Renal cortical epithelial cell (primary cell): Measurements from ENCODE around the gene TLDC2. TPM values are rescaled to one million over a fixed set of nuclear protein-coding genes. Genes with fewer than 3 reads are reported as not detected.
"Not testable (repeated sequence)": the region's sequence is repeated elsewhere in the genome, so short reads cannot be mapped to it uniquely, and the experiment has no call there.

Experiments
- DNase-seq: peaks from one replicate; pipeline ENCODE4 v3.0.0-alpha.2; 2011; ENCODE audit warnings: low read depth
- total RNA-seq: library from RNA; depleted of rRNA; stranded (reverse); fragments of >200 nt; gene quantifications from 2 replicates; pipeline ENCODE4 v1.2.3, GENCODE V29; 2014

The TLDC2 gene
- total RNA-seq, 1 donor from 2014 or later, result 0.50 TPM

DNA sequence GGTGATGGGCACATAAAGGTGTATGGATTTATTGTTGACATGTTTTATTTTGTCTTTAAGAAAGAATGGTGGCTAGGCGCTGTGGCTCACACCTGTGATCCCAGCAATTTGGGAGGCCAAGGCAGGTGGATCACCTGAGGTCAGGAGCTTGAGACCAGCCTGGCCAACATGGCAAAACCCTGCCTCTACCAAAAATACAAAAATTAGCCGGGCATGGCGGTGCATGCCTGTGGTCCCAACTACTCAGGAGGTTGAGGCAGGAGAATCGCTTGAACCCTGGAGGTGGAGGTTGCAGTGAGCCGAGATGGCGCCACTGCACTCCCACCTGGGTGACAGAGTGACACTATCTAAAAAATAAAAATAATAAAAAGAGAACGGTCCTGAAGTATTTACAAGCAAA is 30.1 kb downstream of the TLDC2 start:
- not testable (repeated sequence) for DNase-seq

DNA sequence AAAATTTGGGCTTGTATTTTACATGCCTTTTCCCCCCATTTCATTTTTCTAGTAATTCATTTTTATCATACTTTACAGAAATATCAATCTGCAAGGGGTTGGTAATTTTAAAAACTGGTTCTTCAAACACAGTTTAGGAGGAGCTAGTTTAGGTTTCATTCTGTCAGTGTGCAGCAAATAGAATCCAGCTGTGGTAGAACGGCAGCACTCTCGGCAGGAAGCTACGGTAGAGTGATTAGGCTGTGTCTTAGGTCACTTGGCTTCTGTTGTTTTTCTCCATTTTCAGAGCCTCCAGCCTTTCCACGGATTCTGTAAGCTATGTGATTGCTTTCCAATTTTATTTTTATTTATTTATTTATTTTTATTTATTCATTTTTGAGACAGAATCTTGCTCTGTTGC is 32.7 kb downstream of the TLDC2 start:
- DNase-seq, result no peak

DNA sequence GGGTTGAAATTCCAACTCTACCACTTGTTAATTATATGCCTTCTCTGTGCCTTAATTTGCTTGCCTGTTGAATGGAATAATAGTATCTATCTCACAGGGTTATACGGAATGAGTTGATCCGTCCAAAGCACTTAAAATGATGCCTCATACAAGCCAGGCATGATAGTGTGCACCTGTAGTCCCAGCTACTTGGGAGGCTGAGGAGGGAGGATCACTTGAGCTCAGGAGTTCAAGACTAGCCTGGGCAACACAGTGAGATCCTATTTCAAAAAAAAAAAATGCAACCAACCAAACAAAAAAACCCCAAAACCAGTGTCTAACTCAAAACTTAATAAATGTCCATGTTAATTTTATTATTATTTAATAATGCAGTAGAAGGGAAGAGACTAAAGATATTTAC is 40.3 kb downstream of the TLDC2 start:
- DNase-seq, result no peak

DNA sequence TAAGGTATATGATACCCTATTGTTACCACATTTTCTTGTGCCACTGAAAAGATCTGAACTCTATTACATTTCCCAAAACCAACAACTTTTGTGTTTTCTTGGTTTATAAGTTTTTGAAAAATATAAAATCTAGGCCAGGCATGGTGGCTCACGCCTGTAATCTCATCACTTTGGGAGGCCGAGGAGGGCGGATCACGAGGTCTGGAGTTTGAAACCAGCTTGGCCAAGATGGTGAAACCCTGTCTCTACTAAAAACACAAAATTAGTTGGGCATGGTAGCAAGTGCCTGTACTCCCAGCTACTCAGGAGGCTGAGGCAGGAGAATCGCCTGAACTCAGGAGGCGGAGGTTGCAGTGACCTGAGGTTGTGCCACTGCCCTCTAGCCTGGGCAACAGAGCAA is 41.3 kb downstream of the TLDC2 start:
- no peak for DNase-seq

DNA sequence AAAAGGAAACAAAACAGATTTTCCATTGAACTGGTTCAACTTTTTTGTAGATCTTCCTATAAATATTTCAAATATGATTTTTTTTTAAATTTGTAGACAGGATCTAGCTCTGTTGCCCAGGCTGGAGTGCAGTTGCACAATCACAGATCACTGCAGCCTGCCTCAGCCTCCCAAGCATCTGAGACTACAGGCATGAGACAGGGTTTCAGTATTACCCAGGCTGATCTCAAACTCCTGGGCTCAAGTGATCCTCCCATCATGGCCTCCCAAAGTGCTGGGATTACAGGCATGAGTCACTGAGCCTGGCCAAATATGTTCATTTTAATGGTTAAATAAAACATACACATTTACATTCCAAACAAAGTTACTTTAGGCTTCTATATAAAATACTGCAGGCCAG is 42.0 kb downstream of the TLDC2 start:
- DNase-seq, result no peak

DNA sequence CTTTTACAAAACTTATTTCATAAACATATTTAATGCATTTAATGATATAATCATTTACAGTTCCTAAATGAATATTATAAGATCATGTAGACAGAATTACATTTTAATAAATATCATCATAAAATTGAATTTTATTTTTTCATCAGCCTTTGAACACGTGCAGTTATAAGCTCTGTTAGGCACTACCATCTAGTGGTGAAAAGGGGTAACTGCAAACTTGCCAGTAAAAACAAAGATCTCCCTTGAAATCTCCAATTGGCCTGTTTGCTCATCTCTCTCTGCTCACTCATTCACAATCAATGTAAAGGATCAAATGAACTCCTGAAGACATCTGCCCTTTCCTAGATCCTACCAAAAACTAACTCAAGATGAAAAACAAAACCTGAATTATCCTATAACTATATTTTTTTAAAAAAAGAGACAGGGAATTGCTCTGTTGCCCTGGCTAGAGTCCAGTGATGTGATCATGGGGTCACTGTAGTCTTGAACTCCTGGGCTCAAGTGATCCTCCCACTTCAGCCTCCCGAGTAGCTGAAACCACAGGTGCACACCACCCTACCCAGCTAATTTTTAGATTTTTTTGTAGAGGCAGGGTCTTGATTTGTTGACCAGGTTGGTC is 43.9 kb downstream of the TLDC2 start:
- peak; percentile 56 for DNase-seq

DNA sequence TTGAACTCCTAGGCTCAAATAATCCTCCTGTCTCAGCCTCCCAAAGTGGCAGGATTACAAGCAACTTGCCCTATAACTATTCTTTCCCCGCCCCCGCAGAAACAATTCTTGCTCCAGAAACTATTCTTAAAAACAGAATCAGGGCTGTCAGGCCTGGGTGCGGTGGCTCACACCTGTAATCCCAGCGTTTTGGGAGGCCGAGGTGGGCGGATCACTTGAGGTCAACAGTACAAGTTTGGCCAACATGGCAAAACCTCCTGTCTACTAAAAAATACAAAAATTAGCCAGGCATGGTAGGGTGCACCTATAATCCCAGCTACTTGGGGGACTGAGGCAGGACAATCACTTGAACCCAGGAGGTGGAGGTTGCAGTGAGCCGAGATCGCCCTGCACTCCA is 44.4 kb downstream of the TLDC2 start:
- no peak for DNase-seq

DNA sequence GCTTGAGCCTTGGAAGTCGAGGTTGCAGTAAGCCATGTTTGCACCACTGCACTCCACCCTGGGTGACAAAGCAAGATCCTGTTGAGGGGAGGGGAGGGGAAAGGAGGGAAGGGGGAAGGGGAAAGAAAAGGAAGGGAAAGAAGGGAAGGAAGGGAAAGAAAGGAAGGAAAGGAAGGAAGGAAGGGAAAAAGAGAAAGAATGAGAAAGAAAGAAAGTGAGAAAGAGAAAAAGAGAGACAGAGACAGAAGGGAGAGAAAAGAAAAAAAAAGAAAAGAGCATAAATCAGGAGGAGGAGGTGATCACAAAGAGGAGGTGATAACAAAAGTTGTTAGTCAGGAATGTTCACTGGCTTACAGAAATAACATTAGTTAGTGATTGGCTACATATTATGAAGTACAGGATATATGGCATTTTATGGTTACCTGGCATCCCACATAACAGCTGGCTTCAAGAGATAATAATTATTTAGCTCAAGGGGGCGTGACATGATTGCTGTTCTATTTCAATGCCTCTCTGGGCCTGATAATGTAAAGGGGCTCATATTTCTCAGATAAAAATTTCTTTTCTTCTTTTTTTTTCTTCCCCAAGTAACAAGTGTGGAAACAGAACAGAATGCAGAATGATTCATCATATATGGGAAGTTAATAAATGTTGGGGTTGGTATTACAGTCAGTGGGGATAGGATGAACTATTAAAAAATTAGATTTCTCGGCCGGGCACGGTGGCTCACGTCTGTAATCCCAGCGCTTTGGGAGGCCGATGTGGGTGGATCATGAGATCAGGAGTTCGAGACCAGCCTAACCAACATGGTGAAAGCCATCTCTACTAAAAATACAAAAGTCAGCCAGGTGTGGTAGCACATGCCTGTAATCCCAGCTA is 48.5 kb downstream of the TLDC2 start:
- DNase-seq, result peak; percentile 37

DNA sequence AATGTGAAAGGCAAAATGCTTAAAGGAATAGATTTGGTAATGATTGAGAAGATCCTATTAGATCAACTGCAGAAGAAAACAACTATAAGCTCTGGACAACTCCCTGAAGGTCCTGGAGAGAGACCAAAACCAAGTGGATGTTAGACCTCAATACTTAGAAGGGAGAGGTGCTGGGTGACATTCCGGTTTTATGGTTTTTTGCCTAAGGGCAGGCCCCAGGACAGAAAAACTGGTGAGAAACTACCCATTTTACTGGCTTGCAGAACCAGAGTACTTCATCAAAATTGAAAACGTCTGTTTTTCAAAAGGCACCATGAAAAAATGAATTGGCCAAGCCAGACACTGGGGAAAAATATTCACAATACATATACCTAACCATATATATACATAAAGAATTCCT is 49.3 kb downstream of the TLDC2 start:
- no peak for DNase-seq

DNA sequence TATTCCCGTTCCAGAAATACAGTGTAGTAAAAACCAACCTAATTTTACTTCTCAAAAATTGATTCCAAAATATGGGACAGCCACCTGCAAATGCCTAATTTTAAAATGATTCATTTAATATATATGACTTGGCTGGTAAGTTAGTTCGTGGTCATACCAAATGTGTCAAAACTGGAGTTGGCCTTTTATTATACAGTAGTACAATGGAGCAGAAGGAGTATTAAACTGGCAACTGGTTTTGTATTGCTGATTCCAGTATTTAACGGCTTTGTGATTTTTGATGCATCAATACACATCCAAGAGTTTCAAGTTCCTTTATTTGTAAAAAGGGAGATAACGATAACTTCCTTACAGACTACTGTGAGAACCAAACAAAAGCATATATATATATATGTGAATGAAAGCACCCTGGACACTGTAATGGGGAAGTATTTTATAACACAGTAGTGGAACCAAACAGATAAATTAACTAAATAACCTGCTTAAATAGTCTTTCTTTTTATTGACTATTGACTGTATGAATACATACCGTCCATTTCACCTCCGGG is 50.8 kb downstream of the TLDC2 start:
- DNase-seq, result no peak

DNA sequence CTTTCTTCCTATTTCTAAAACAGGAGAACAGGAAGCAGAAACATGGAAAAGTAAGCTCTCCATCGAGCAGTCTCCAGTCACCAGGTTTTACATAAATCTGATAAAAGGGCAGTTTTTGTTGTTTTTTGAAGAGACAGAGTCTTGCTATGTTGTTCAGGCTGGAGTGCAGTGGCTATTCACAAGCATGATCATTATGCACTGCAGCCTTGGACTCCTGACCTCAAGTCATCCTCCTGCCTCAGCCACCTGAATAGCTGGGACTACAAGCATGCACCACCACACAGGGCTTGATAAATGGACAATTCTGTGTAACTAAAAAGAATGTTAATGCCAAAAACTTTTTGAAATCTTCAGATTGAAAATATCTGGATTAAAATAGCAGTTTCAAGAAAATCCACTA is 51.8 kb downstream of the TLDC2 start:
- no peak for DNase-seq

DNA sequence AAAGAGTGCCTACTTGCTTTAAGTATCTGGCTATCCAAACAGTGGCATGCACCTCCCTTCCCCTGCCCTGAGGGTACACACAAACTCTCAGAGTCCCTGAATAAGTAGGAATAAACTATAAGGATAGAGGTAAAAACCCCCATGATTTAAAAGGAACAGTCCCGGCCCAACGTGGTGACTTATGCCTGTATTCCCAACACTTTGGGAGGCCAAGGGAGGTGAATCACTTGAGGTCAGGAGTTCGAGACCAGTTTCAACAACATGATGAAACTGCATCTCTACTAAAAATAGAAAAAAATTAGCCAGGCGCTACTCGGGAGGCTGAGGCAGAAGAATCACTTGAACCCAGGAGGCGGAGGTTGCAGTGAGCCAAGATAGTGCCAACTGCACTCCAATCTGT is 53.4 kb downstream of the TLDC2 start:
- DNase-seq, result peak; percentile 60

DNA sequence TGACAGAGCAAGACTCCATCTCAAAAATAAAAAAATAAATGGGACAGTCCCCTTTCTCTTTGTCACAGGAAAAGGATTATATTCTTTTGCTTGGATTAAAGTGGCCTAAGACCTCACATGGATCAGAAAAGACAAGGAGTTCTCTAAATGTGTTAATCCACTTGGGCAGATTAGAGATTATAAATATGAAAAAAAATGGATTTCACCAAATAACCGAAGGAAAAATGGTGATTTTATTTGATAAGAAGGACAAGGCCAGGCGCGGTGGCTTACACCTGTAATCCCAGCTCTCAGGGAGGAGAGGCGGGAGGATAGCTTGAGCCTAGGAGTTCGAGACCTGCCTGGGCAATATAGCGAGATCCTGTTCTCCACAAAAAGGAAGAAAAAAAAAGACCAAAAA is 53.8 kb downstream of the TLDC2 start:
- DNase-seq, result no peak

DNA sequence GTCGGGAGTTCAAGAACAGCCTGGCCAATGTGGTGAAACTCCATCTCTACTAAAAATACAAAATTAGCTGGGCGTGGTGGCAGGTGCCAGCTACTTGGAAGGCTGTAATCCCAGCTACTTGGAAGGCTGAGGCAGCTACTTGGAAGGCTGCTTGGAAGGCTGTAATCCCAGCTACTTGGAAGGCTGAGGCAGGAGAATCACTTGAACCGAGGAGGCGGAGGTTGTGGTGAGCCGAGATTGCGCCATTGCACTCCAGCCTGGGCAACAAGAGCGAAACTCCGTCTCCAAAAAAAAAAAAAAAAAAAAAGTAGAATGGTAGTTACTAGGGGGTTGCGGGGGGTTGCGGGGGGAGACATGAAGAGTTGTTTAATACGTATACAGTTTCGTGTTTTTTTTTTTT is 56.1 kb downstream of the TLDC2 start:
- not testable (repeated sequence) for DNase-seq

DNA sequence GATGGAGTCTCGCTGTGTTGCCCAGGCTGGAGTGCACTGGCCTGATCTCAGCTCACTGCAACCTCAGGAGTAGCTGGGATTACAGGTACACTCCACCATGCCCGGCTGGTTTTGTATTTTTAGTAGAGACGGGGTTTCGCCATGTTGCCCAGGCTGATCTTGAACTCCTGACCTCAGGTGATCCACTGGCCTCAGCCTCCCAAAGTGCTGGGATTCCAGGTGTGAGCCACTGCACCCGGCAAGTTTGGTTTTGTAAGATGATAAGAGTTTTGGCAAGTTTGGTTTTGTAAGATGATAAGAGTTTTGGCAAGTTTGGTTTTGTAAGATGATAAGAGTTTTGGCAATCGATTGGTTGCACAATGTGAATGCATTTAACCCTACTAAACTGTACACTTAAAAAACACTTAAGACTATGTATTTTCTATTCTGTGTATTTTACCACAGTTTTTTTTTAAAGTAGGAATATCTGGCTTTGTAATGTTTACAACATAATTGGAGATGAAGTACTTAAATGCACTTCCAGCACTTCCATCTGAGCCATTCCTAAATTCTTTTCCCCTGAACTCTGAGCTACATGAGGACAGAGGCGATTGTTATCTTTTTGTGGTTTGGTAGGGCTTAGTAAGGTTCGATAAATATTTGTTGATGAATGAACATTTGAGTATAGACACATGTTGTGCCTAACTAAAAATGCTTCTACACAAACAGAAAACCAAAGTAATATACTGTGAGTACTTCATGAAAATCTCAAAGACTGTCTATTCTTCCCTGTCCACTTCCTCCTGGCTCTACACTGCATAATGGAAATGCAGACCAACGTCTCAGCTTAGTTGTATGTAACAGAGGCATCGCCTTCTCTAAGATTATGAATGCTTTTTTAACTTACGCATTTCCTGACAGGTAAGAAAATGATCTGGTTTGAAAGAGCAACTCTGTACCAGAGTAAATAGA is 56.8 kb downstream of the TLDC2 start:
- DNase-seq, result no peak

DNA sequence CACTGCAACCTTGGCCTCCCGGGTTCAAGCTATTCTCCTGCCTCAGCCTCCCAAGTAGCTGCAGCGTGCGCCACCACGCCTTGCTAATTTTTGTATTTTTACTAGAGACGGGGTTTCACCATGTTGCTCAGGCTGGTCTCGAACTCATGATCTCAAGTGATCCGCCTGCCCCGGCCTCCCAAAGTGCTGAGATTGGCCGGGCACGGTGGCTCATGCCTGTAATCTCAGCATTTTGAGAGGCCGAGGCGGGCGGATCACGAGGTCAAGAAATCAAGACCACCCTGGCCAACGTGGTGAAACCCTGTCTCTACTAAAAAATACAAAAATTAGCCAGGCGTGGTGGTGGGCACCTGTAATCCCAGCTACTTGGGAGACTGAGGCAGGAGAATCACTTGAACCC is 57.6 kb downstream of the TLDC2 start:
- not testable (repeated sequence) for DNase-seq

DNA sequence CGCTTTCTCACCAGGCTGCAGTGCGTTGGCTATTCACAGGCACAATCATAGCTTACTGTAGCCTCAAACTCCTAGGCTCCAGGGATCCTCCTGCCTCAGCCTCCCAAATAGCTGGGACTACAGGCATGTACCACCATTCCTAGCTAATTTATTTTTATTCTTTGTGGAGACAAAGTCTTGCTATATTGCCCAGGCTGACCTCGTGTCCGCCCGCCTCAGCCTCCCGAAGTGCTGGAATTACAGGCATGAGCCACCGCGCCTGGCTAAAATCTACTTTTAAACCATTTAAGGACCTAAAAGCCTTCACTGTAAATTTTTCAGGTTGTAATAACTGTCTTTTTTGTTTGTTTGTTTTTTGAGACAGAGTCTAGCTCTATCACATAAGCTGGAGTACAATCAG is 60.4 kb downstream of the TLDC2 start:
- DNase-seq, result no peak

DNA sequence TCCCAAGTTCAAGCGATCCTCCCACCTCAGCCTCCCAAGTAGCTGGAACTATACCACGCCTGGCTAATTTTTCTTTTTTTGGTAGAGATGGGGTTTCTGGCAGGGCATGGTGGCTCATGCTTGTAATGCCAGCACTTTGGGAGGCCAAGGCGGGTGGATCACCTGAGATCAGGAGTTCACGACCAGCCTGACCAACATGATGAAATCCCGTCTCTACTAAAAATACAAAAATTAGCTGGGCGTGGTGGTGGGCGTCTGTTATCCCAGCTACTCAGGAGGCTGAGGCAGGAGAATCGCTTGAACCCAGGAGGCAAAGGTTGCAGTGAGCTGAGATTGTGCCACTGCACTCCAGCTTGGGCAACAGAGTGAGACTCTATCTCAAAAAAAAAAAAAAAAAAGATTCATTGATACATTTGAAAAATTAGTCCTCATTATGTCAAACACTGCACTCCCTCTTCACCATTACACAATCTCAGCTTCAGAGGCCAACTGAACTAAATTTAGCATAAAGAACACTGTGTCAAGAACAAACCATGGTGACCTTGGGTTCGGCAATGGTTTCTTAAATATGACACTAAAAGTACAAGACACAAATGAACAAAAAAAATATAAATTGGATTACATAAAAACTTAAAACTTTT is 60.9 kb downstream of the TLDC2 start:
- DNase-seq, result not testable (repeated sequence)

DNA sequence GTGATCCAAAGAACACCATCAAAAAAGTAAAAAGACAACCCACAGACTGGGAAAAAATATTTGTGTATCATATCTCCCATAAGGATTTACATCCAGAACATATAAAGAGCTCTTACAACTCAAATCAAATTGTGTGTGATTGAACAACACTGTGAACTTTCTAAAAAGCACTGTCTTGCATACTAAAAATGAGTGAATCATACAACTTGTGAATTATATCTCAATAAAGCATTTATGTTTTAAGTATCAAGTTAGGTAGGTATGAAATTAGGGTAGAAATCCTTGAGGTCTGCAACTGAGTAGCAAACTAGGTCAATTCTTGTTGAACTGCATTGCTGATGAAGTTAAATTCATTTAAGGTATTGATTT is 61.4 kb downstream of the TLDC2 start:
- no peak for DNase-seq

DNA sequence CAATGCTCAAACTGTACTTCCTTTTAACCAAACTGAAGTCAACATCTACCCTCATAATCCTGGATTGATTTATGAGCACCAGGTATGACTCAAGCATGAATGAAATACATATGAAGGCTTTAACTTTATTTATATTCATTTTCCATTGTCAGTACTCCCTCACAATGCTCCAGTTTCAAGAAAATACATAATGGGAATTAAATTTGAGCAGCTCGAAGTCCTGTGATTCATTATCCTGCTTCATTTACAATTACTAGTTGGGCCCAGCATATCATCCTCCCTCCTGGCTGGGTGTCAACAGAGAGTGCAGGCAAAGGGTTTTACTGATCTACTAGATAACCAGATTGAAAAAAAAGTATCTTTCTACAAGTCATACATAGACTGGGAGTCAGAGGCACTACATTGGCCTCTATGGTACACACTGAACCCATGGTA is 65.5 kb downstream of the TLDC2 start:
- DNase-seq, result no peak
